ENCODE results near the gene HS3ST2. TPM values are rescaled to one million over a fixed set of nuclear protein-coding genes. Genes with fewer than 3 reads are reported as not detected.

Gene HS3ST2
- total and polyA plus RNA-seq, 9 donors: 0.31 to 28.9 (median 0.83) TPM; not detected in 3

- H3K27me3 ChIP-seq: no peaks in the 10 kb centered on the region
- no peak overlapping the region for H3K27ac ChIP-seq
- H3K9me3 ChIP-seq: no peaks in the 10 kb centered on the region
- H3K4me3 ChIP-seq: no peak overlapping the region
- no peak for TF ChIP-seq EP300 (IDR thresholded peaks at IDR 0.05)
- no peak for TF ChIP-seq POLR2A (IDR thresholded peaks at IDR 0.05)
- TF ChIP-seq CTCF (IDR thresholded peaks at IDR 0.05): no peak
- WGBS, 3 donors: 27 to 33% (median 27%) methylated on average over 1 of the region's 1 CpG
- no peak for DNase-seq
- H3K36me3 ChIP-seq: no peaks in the 10 kb centered on the region
- intact Hi-C loops (cut with DNase I): no loop called here
- no peaks in the 10 kb centered on the region for H3K4me1 ChIP-seq (ENCODE audit: insufficient read depth)
These were observed 73.0 kb downstream of the HS3ST2 start for GRCh38 chr16:22886927-22887326.

GRCh38 chr16:22887445-22887844 is 73.5 kb downstream of the HS3ST2 start:
- Histone ChIP-seq H3K36me3 (no peaks in the 10 kb centered on the region), H3K27ac (no peak overlapping the region), H3K9me3 (no peaks in the 10 kb centered on the region), H3K4me3 (no peak overlapping the region), H3K4me1 (ENCODE audit: insufficient read depth) (no peaks in the 10 kb centered on the region), H3K27me3 (no peaks in the 10 kb centered on the region)
- DNase-seq: no peak
- 56 to 65% (median 59%) methylated on average over 6 of the region's 6 CpGs for WGBS, 3 donors
- intact Hi-C loops (cut with DNase I): no loop called here
- TF ChIP-seq POLR2A (IDR thresholded peaks at IDR 0.05): no peak
- no peak for TF ChIP-seq CTCF (IDR thresholded peaks at IDR 0.05)
- TF ChIP-seq EP300 (IDR thresholded peaks at IDR 0.05): no peak

GRCh38 chr16:22888791-22889190 is 74.8 kb downstream of the HS3ST2 start:
- DNase-seq: no peak
- TF ChIP-seq POLR2A (IDR thresholded peaks at IDR 0.05): no peak
- no peak for TF ChIP-seq CTCF (IDR thresholded peaks at IDR 0.05)
- no peak for TF ChIP-seq EP300 (IDR thresholded peaks at IDR 0.05)
- H3K9me3 ChIP-seq: no peaks in the 10 kb centered on the region
- H3K27ac ChIP-seq: no peak overlapping the region
- no peaks in the 10 kb centered on the region for H3K27me3 ChIP-seq
- intact Hi-C loops (cut with DNase I): no loop called here
- no peak overlapping the region for H3K4me3 ChIP-seq
- 21 to 48% (median 26%) methylated on average over 4 of the region's 4 CpGs for WGBS, 3 donors
- no peaks in the 10 kb centered on the region for H3K36me3 ChIP-seq
- no peaks in the 10 kb centered on the region for H3K4me1 ChIP-seq (ENCODE audit: insufficient read depth)

GRCh38 chr16:22890976-22891375 is 77.0 kb downstream of the HS3ST2 start:
- Histone ChIP-seq H3K36me3 (no peaks in the 10 kb centered on the region), H3K9me3 (no peaks in the 10 kb centered on the region), H3K27ac (no peak overlapping the region), H3K4me3 (no peak overlapping the region), H3K4me1 (ENCODE audit: insufficient read depth) (no peaks in the 10 kb centered on the region), H3K27me3 (no peaks in the 10 kb centered on the region)
- intact Hi-C loops (cut with DNase I): no loop called here
- no peak for TF ChIP-seq POLR2A (IDR thresholded peaks at IDR 0.05)
- TF ChIP-seq EP300 (IDR thresholded peaks at IDR 0.05): no peak
- no peak for TF ChIP-seq CTCF (IDR thresholded peaks at IDR 0.05)
- 81 to 84% (median 81%) methylated on average over 7 of the region's 7 CpGs for WGBS, 3 donors
- no peak for DNase-seq

GRCh38 chr16:22897184-22897583 is 83.2 kb downstream of the HS3ST2 start:
- no peak for TF ChIP-seq CTCF (IDR thresholded peaks at IDR 0.05)
- no peak for TF ChIP-seq EP300 (IDR thresholded peaks at IDR 0.05)
- TF ChIP-seq POLR2A (IDR thresholded peaks at IDR 0.05): no peak
- H3K9me3 ChIP-seq: no peaks in the 10 kb centered on the region
- H3K36me3 ChIP-seq: no peaks in the 10 kb centered on the region
- DNase-seq: no peak
- WGBS, 3 donors: 62 to 81% (median 70%) methylated on average over 1 of the region's 1 CpG
- H3K27me3 ChIP-seq: no peaks in the 10 kb centered on the region
- no peak overlapping the region for H3K27ac ChIP-seq
- intact Hi-C loops (cut with DNase I): no loop called here
- no peaks in the 10 kb centered on the region for H3K4me1 ChIP-seq (ENCODE audit: insufficient read depth)
- H3K4me3 ChIP-seq: no peak overlapping the region
